NT2/D1 (cell line): ENCODE data around the gene LSM14A.

Experiments used
- SUZ12 ChIP-seq: IDR thresholded peaks from 2 replicates; pipeline ENCODE4 v1.6.1; 2011; ENCODE audit not compliant: insufficient read length, insufficient read depth; ENCODE audit errors: extremely low read depth
- ZNF274 ChIP-seq: IDR thresholded peaks from 2 replicates; pipeline ENCODE4 v1.6.1; 2011; ENCODE audit warnings: mild to moderate bottlenecking, low read depth, low read length

DNA sequence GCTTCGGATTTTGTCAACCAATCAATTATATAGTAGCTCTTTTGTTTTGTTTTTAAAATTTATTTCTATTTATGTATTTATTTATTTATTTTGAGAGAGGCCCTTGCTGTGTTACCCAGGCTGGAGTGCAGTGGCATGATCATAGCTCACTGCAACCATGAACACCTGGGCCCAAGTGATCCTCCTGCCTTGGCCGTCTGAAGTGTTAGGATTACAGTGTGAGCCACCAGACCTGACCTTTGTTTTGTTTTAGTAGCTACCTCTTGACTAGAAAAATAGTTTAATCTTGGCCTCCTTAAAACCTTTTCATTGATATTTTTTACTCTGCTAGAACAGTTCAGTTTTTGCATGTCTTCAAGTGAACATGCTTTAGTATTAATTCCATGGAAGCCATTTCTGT, 97.2 kb downstream of the LSM14A start:
- TF ChIP-seq ZNF274 (no peak), SUZ12 (no peak)
